PC-9 (cell line): ENCODE results near the gene ATCAY.

Experiments
- EZH2 ChIP-seq: fragments of 200-600 bp; sonication (generic); IDR thresholded peaks from 2 replicates; pipeline ENCODE4 v1.8.0; 2017; ENCODE audit warnings: antibody characterized with exemption, low read depth
- TF ChIP-seq, protein P1 (sequence below): fragments of 200-600 bp; sonication (generic); conservative IDR thresholded peaks from 2 replicates; pipeline ENCODE4 v1.6.1; 2017; ENCODE audit warnings: mixed run types, antibody characterized with exemption, mild to moderate bottlenecking, moderate library complexity

DNA sequence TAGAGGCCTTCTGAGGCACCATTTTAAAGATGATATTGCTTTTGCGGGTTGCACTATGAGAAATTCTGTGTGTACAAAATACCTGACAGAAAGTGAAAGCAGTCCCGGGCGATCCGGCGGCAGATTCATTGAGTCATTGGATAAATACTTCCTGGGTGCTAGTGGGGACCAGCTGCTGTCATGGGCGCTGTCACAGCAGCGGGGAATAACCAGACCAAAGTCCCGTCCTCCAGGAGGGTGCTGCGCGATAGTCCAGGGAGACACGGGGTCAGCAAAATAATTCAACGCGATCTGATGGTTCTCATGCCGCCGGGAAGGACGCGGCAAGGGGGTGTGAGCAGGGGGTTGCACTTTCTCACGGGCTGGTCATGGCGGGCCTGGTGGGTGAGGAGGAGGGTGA lies 25.2 kb upstream of the ATCAY start:
- TF ChIP-seq, protein P1, sequence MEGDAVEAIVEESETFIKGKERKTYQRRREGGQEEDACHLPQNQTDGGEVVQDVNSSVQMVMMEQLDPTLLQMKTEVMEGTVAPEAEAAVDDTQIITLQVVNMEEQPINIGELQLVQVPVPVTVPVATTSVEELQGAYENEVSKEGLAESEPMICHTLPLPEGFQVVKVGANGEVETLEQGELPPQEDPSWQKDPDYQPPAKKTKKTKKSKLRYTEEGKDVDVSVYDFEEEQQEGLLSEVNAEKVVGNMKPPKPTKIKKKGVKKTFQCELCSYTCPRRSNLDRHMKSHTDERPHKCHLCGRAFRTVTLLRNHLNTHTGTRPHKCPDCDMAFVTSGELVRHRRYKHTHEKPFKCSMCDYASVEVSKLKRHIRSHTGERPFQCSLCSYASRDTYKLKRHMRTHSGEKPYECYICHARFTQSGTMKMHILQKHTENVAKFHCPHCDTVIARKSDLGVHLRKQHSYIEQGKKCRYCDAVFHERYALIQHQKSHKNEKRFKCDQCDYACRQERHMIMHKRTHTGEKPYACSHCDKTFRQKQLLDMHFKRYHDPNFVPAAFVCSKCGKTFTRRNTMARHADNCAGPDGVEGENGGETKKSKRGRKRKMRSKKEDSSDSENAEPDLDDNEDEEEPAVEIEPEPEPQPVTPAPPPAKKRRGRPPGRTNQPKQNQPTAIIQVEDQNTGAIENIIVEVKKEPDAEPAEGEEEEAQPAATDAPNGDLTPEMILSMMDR, result no peak
- TF ChIP-seq EZH2, result no peak
